HCT116 (cell line): ENCODE results near the gene RAMP3. TPM values are rescaled to one million over a fixed set of nuclear protein-coding genes. Genes with fewer than 3 reads are reported as not detected.

Experiments used
- ATAC-seq: fragments of 200-7000 bp; cut with Tn5 transposase; 2 replicates; pipeline ENCODE4 v1.9.1; 2020; ENCODE audit warnings: mild to moderate bottlenecking, moderate library complexity
- BruUV-seq: library from RNA; stranded (reverse); fragments of 400-500 nt; replicated peaks from 2 replicates; lab custom pipeline; 2021; lab: Mats Ljungman, UMichigan
- CTCF ChIA-PET: fragments of 300-600 bp; sonication (Branson Sonifier 250); formaldehyde crosslinking; loops from one replicate; lab custom pipeline; 2021; ENCODE audit warnings: antibody characterized with exemption; lab: Charles Lee
- POLR2A ChIA-PET: fragments of 300-600, 350-600 bp; sonication (Branson Sonifier 250); formaldehyde crosslinking; loops from one replicate; lab custom pipeline; 2021; ENCODE audit warnings: antibody characterized with exemption; lab: Charles Lee
- RAD21 ChIA-PET, 2 experiments: fragments of 300-600 bp; sonication (Branson Sonifier 250); formaldehyde crosslinking; loops; one replicate each; lab custom pipeline; 2023; ENCODE audit warnings: low total read pairs in 2 of 2; ENCODE audit not compliant: uncharacterized antibody in 2 of 2, unreplicated experiment in 2 of 2, low non-redundant PET in 1 of 2; lab: Charles Lee
- DNase-seq: peaks from one replicate; pipeline ENCODE4 v3.0.0-alpha.2; 2010; ENCODE audit warnings: low read depth, low spot score
- H2AFZ ChIP-seq: fragments of 200-600 bp; shearing (Covaris generic), sonication (generic); 2 replicates; pipeline ENCODE4 v1.6.1; 2017; ENCODE audit warnings: low read depth, mixed run types, mixed read lengths, antibody characterized with exemption, low read length; ENCODE audit not compliant: poor library complexity, severe bottlenecking
- H3K27ac ChIP-seq: 2 replicates; pipeline ENCODE4 v1.5.1; 2012; ENCODE audit warnings: low read depth, low read length
- H3K27me3 ChIP-seq: fragments of 200-600 bp; sonication (generic); 2 replicates; pipeline ENCODE4 v1.6.1; 2016; ENCODE audit warnings: mixed run types, low read length, mixed read lengths; ENCODE audit not compliant: insufficient read depth
- H3K36me3 ChIP-seq, 2 experiments: fragments of 200-500 bp in 1 of 2; fragments of 200-600 bp in 1 of 2; sonication (Bioruptor generic) in 1 of 2; sonication (generic) in 1 of 2; 2 replicates each; pipeline versions ENCODE4 v1.5.1 to v1.6.1; 2014 to 2016; ENCODE audit warnings: low read length in 2 of 2, inconsistent platforms in 1 of 2, mixed read lengths in 1 of 2, mixed run types in 1 of 2; ENCODE audit not compliant: insufficient read depth in 2 of 2, control insufficient read depth in 1 of 2
- H3K4me1 ChIP-seq, 2 experiments: fragments of 200-600 bp in 1 of 2; sonication (generic) in 1 of 2; 2 replicates each; pipeline versions ENCODE4 v1.5.1 to v1.6.1; 2012 to 2017; ENCODE audit warnings: low read length in 2 of 2, inconsistent platforms in 1 of 2, mild to moderate bottlenecking in 1 of 2, mixed read lengths in 1 of 2, mixed run types in 1 of 2, moderate library complexity in 1 of 2; ENCODE audit not compliant: insufficient read depth in 2 of 2, control insufficient read depth in 1 of 2
- H3K4me2 ChIP-seq: fragments of 200-600 bp; sonication (generic); 2 replicates; pipeline ENCODE4 v1.6.1; 2017; ENCODE audit warnings: mixed run types, low read length, mixed read lengths
- H3K4me3 ChIP-seq, 2 experiments: fragments of 200-600 bp in 1 of 2; sonication (generic) in 1 of 2; replicated peaks in 1 of 2; 2 replicates each; pipeline ENCODE4 v1.5.1; 2011 to 2016; ENCODE audit warnings: low read length in 2 of 2, control low read depth in 1 of 2, low read depth in 1 of 2, mild to moderate bottlenecking in 1 of 2, mixed read lengths in 1 of 2, mixed run types in 1 of 2
- H3K79me2 ChIP-seq: fragments of 200-600 bp; sonication (generic); 2 replicates; pipeline ENCODE4 v1.6.1; 2017; ENCODE audit warnings: mild to moderate bottlenecking, mixed run types, low read length, moderate library complexity, mixed read lengths; ENCODE audit not compliant: insufficient read depth
- H3K9ac ChIP-seq: fragments of 200-600 bp; sonication (generic); 2 replicates; pipeline ENCODE4 v1.6.1; 2016; ENCODE audit warnings: low read length, mixed read lengths
- H3K9me2 ChIP-seq: fragments of 200-600 bp; sonication (generic), shearing (Covaris generic); 2 replicates; pipeline ENCODE4 v1.6.1; 2017; ENCODE audit warnings: mixed run types, mild to moderate bottlenecking, moderate library complexity; ENCODE audit not compliant: insufficient read depth
- H3K9me3 ChIP-seq, 2 experiments: fragments of 200-500 bp in 1 of 2; fragments of 200-600 bp in 1 of 2; sonication (Bioruptor generic) in 1 of 2; sonication (generic) in 1 of 2; 2 replicates each; pipeline ENCODE4 v1.6.1; 2014 to 2017; ENCODE audit warnings: low read length in 2 of 2, mixed read lengths in 2 of 2, inconsistent platforms in 1 of 2, low read depth in 1 of 2, mild to moderate bottlenecking in 1 of 2, mixed run types in 1 of 2, moderate library complexity in 1 of 2; ENCODE audit not compliant: control insufficient read depth in 1 of 2, insufficient read depth in 1 of 2
- H4K20me1 ChIP-seq: fragments of 200-600 bp; sonication (generic), shearing (Covaris generic); 2 replicates; pipeline ENCODE4 v1.6.1; 2017; ENCODE audit warnings: mixed run types, mild to moderate bottlenecking, moderate library complexity; ENCODE audit not compliant: insufficient read depth
- ATF3 ChIP-seq: IDR thresholded peaks from 2 replicates; pipeline ENCODE4 v1.6.1; 2012
- CBX3 ChIP-seq: IDR thresholded peaks from 2 replicates; pipeline ENCODE4 v1.6.1; 2012; ENCODE audit warnings: low read depth
- CEBPB ChIP-seq: IDR thresholded peaks from 2 replicates; pipeline ENCODE4 v1.6.1; 2012; ENCODE audit warnings: low read depth
- CTCF ChIP-seq, 3 experiments: fragments of 200-600 bp in 1 of 3; sonication (generic) in 1 of 3; IDR thresholded peaks in 2 of 3; conservative IDR thresholded peaks in 1 of 3; 2 replicates each; pipeline ENCODE4 v1.5.1; 2012 to 2017; ENCODE audit warnings: low read depth in 2 of 3, low read length in 2 of 3, antibody characterized with exemption in 1 of 3, borderline replicate concordance in 1 of 3, control low read depth in 1 of 3, mild to moderate bottlenecking in 1 of 3, mixed read lengths in 1 of 3, mixed run types in 1 of 3, moderate library complexity in 1 of 3; ENCODE audit not compliant: insufficient read depth in 1 of 3
- EGR1 ChIP-seq: IDR thresholded peaks from 2 replicates; pipeline ENCODE4 v1.6.1; 2012; ENCODE audit warnings: low read depth
- ELF1 ChIP-seq: IDR thresholded peaks from 2 replicates; pipeline ENCODE4 v1.6.1; 2012; ENCODE audit warnings: low read depth, borderline replicate concordance
- EZH2 ChIP-seq: fragments of 200-600 bp; sonication (generic); IDR thresholded peaks from 2 replicates; pipeline ENCODE4 v1.6.1; 2017; ENCODE audit warnings: antibody characterized with exemption, mixed run types
- EZH2phosphoT487 ChIP-seq: fragments of 200-600 bp; IDR thresholded peaks from 2 replicates; pipeline ENCODE4 v1.6.1; 2018; ENCODE audit warnings: antibody characterized with exemption, borderline replicate concordance
- FOSL1 ChIP-seq: IDR thresholded peaks from 2 replicates; pipeline ENCODE4 v1.6.1; 2012; ENCODE audit warnings: low read depth
- JUND ChIP-seq: IDR thresholded peaks from 2 replicates; pipeline ENCODE4 v1.6.1; 2012
- MAX ChIP-seq: IDR thresholded peaks from 2 replicates; pipeline ENCODE4 v1.6.1; 2012
- POLR2AphosphoS5 ChIP-seq: IDR thresholded peaks from 2 replicates; pipeline ENCODE4 v1.6.1; 2011; ENCODE audit warnings: mild to moderate bottlenecking, low read depth, low read length, moderate library complexity
- RAD21 ChIP-seq: IDR thresholded peaks from 2 replicates; pipeline ENCODE4 v1.6.1; 2012; ENCODE audit warnings: low read depth, mild to moderate bottlenecking
- SP1 ChIP-seq: IDR thresholded peaks from 2 replicates; pipeline ENCODE4 v1.6.1; 2012; ENCODE audit warnings: low read depth
- SRF ChIP-seq: IDR thresholded peaks from 2 replicates; pipeline ENCODE4 v1.6.1; 2012; ENCODE audit warnings: low read depth
- TCF7L2 ChIP-seq: IDR thresholded peaks from 2 replicates; pipeline ENCODE4 v1.7.0; 2011; ENCODE audit warnings: borderline replicate concordance, inconsistent platforms; ENCODE audit not compliant: insufficient read depth, insufficient read length; ENCODE audit errors: extremely low read depth
- YY1 ChIP-seq: IDR thresholded peaks from 2 replicates; pipeline ENCODE4 v1.6.1; 2011; ENCODE audit warnings: low read length, low read depth, moderate library complexity, mild to moderate bottlenecking; ENCODE audit not compliant: insufficient replicate concordance; ENCODE audit errors: extremely low read depth
- ZNF274 ChIP-seq: fragments of 200-500 bp; sonication (Bioruptor generic); IDR thresholded peaks from 2 replicates; pipeline ENCODE4 v1.6.1; 2014; ENCODE audit warnings: mild to moderate bottlenecking, low read depth, low read length, inconsistent platforms
- intact Hi-C: fragments of 100-400 bp; cut with micrococcal nuclease; formaldehyde crosslinking; loops from 2 replicates; pipeline ENCODE4 v1.10.0; 2022
- total RNA-seq: library from RNA; stranded (reverse); gene quantifications from one replicate; pipeline ENCODE4 v1.2.1, GENCODE V29; 2021; ENCODE audit not compliant: unreplicated experiment

Gene RAMP3
- total RNA-seq, 1 experiment from 2014 or later: not detected

- no peak overlapping the region for H2AFZ ChIP-seq
- H3K79me2 ChIP-seq: no peaks in the 10 kb centered on the region
- H3K36me3 ChIP-seq: no peaks in the 10 kb centered on the region
- no peaks in the 10 kb centered on the region for H3K9me3 ChIP-seq
- ATAC-seq (no peak), DNase-seq (no peak)
- peaks cover 0 to 6% of the 10 kb centered on the region in 2 experiments; a peak in 1 of 4 replicates for H3K4me1 ChIP-seq
- H3K4me2 ChIP-seq: no peak overlapping the region
- ChIA-PET RAD21 (no interaction called here), POLR2A (no interaction called here), CTCF (no interaction called here)
- H3K9ac ChIP-seq: no peak overlapping the region
- BruUV-seq: no TSS peak
- no peak overlapping the region for H3K27ac ChIP-seq
- no peaks in the 10 kb centered on the region for H3K9me2 ChIP-seq
- TF ChIP-seq EZH2phosphoT487: no peak
- no peak for TF ChIP-seq SP1
- no peak for TF ChIP-seq EGR1
- TF ChIP-seq POLR2AphosphoS5: no peak
- no peak for TF ChIP-seq JUND
- no peak for TF ChIP-seq SRF
- TF ChIP-seq CBX3: no peak
- no peak for TF ChIP-seq YY1
- no peak for TF ChIP-seq CEBPB
- no peaks in the 10 kb centered on the region for H3K27me3 ChIP-seq
- H3K4me3 ChIP-seq: no peak overlapping the region
- intact Hi-C loops: no loop called here
- H4K20me1 ChIP-seq: no peaks in the 10 kb centered on the region
These were observed 1.7 kb downstream of the RAMP3 start for GRCh38 chr7:45159296-45159695.

- no peaks in the 10 kb centered on the region for H3K9me2 ChIP-seq
- no peaks in the 10 kb centered on the region; a peak in 1 of 4 replicates for H3K9me3 ChIP-seq
- ATAC-seq (no peak), DNase-seq (no peak)
- no TSS peak for BruUV-seq
- POLR2A ChIA-PET: no interaction called here
- RAD21 ChIA-PET: no interaction called here
- no peaks in the 10 kb centered on the region for H3K79me2 ChIP-seq
- no peak overlapping the region for H3K4me2 ChIP-seq
- H3K9ac ChIP-seq: no peak overlapping the region
- intact Hi-C loops: no loop called here
- H3K36me3 ChIP-seq: no peaks in the 10 kb centered on the region
- no peak overlapping the region for H2AFZ ChIP-seq
- no peaks in the 10 kb centered on the region for H3K4me1 ChIP-seq
- no peak overlapping the region for H3K27ac ChIP-seq
- no peaks in the 10 kb centered on the region for H4K20me1 ChIP-seq
- no peak overlapping the region for H3K4me3 ChIP-seq
- CTCF ChIA-PET: no interaction called here
- H3K27me3 ChIP-seq: no peaks in the 10 kb centered on the region
- no peak for TF ChIP-seq MAX
- no peak for TF ChIP-seq ATF3
- no peak for TF ChIP-seq POLR2AphosphoS5
- no peak for TF ChIP-seq EGR1
- TF ChIP-seq CTCF (IDR thresholded peaks at IDR 0.05 in 2 of 3, conservative IDR thresholded peaks at IDR 0.05 in 1 of 3; ENCODE audit: borderline replicate concordance in 1 of 3, insufficient read depth in 1 of 3, low read depth in 2 of 3, low read length in 2 of 3): no peak
- no peak for TF ChIP-seq EZH2
- TF ChIP-seq ELF1: no peak
- TF ChIP-seq FOSL1: no peak
- no peak for TF ChIP-seq ZNF274
- no peak for TF ChIP-seq RAD21
- TF ChIP-seq YY1: no peak
- no peak for TF ChIP-seq TCF7L2
- TF ChIP-seq CEBPB: no peak
- TF ChIP-seq EZH2phosphoT487: no peak
These were observed 2.9 kb downstream of the RAMP3 start for GRCh38 chr7:45160417-45160881.
